ENCODE results near the gene SHB.

SHB gene

DNA sequence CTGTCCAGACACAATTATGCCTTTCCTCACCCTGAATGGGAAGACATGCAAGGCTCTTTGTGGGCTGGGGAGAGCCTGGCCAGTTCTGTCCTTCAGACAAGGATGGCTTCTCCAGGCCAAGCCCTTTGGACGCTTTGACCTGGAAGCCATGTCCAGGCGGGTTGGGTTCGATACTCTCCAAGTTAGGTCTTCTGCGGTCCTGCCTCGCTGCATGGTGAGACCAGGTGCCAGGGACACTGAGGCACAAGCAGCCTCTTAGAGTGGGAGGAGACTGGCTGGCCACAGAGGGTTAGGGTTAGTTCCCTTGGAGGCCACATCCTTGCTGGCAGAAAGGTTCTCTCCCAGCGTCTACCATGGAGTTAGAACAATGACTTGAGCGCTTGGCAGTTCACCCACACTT is 67.6 kb downstream of the SHB start:
- Histone ChIP-seq H2AFZ (ENCODE audit: low read length) (no peak overlapping the region), H3K9me3 (replicated peaks; ENCODE audit: insufficient read depth, low read length) (no peaks in the 10 kb centered on the region), H3K4me1 (ENCODE audit: low read length) (peaks cover 4% of the 10 kb centered on the region), H3K79me2 (ENCODE audit: low read length) (no peaks in the 10 kb centered on the region), H3F3A (ENCODE audit: insufficient read depth, low read length) (no peaks in the 10 kb centered on the region), H3K9ac (ENCODE audit: low read length) (no peak overlapping the region), H3K27ac (ENCODE audit: low read length) (no peak overlapping the region), H3K27me3 (replicated peaks; ENCODE audit: insufficient read depth, low read length) (no peaks in the 10 kb centered on the region), H4K20me1 (ENCODE audit: insufficient read depth, low read length) (no peaks in the 10 kb centered on the region), H3K4me2 (ENCODE audit: low read depth, low read length) (no peak overlapping the region), H3K4me3 (ENCODE audit: low read length) (no peak overlapping the region), H3K9me2 (replicated peaks; ENCODE audit: insufficient read depth, low read length) (no peaks in the 10 kb centered on the region), H3K36me3 (replicated peaks; ENCODE audit: insufficient read depth, low read length) (no peaks in the 10 kb centered on the region)
- no peak for TF ChIP-seq EZH2phosphoT487 (IDR thresholded peaks at IDR 0.05; ENCODE audit: low read length)
- TF ChIP-seq, protein P1, sequence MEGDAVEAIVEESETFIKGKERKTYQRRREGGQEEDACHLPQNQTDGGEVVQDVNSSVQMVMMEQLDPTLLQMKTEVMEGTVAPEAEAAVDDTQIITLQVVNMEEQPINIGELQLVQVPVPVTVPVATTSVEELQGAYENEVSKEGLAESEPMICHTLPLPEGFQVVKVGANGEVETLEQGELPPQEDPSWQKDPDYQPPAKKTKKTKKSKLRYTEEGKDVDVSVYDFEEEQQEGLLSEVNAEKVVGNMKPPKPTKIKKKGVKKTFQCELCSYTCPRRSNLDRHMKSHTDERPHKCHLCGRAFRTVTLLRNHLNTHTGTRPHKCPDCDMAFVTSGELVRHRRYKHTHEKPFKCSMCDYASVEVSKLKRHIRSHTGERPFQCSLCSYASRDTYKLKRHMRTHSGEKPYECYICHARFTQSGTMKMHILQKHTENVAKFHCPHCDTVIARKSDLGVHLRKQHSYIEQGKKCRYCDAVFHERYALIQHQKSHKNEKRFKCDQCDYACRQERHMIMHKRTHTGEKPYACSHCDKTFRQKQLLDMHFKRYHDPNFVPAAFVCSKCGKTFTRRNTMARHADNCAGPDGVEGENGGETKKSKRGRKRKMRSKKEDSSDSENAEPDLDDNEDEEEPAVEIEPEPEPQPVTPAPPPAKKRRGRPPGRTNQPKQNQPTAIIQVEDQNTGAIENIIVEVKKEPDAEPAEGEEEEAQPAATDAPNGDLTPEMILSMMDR (IDR thresholded peaks at IDR 0.05; ENCODE audit: low read length), result no peak
- TF ChIP-seq EZH2 (optimal IDR thresholded peaks at IDR 0.05; ENCODE audit: low read depth, low read length), result no peak
- no peak for DNase-seq

DNA sequence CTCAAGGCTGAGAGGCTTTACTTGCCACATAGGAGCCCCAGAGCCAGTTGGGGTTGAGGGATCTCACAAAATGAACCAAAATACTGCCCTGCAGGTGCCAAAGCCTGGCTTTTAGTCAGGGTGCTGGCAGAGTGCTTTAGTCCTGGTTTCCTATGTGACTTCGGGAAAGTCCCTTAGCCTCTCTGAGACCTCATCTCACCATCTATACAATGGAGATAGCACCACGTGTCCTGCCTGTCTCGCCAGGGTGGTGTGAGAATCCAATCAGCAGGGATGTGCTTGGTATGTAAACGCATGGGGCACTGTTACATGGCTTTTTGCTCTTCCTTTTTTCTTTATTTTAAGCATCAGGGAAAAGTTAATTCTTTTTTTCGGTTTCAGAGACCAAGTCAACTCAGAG is 68.3 kb downstream of the SHB start:
- H2AFZ ChIP-seq (ENCODE audit: low read length), result no peak overlapping the region
- no peaks in the 10 kb centered on the region for H4K20me1 ChIP-seq (ENCODE audit: insufficient read depth, low read length)
- no peak overlapping the region for H3K9ac ChIP-seq (ENCODE audit: low read length)
- H3K36me3 ChIP-seq (replicated peaks; ENCODE audit: insufficient read depth, low read length), result no peaks in the 10 kb centered on the region
- peak; percentile 49 for DNase-seq
- H3K4me2 ChIP-seq (ENCODE audit: low read depth, low read length), result 0 out of 2 replicates have a peak overlapping the region, but pooled peaks have one; percentile 17
- H3K9me2 ChIP-seq (replicated peaks; ENCODE audit: insufficient read depth, low read length), result no peaks in the 10 kb centered on the region
- H3K9me3 ChIP-seq (replicated peaks; ENCODE audit: insufficient read depth, low read length), result no peaks in the 10 kb centered on the region
- H3K4me3 ChIP-seq (ENCODE audit: low read length), result no peak overlapping the region
- no peak overlapping the region for H3K27ac ChIP-seq (ENCODE audit: low read length)
- no peaks in the 10 kb centered on the region for H3F3A ChIP-seq (ENCODE audit: insufficient read depth, low read length)
- H3K79me2 ChIP-seq (ENCODE audit: low read length), result no peaks in the 10 kb centered on the region
- no peaks in the 10 kb centered on the region for H3K27me3 ChIP-seq (replicated peaks; ENCODE audit: insufficient read depth, low read length)
- TF ChIP-seq, protein P1 (IDR thresholded peaks at IDR 0.05; ENCODE audit: low read length), result no peak
- peaks cover 4% of the 10 kb centered on the region for H3K4me1 ChIP-seq (ENCODE audit: low read length)

DNA sequence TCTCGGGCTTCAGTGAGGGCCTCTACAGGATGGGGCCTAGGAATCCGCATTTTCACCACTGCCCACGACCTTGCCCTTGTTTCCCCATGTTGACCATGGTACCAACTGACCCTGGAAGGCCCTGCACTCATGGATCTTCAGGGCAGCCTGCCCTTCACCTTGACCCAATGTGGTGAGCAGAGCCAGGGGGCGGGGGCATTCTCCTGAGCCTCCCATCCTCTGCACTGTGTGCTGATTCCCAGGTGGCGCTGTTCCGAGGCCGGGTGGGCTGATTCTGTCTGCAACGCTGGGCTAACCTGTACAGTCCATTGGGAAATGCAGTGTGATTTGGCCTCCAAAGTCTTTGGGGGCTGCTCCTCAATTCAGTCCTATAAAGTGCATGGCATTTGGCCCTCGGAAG is 68.7 kb downstream of the SHB start:
- Histone ChIP-seq H3K9me2 (replicated peaks; ENCODE audit: insufficient read depth, low read length) (no peaks in the 10 kb centered on the region), H3K36me3 (replicated peaks; ENCODE audit: insufficient read depth, low read length) (no peaks in the 10 kb centered on the region), H3K79me2 (ENCODE audit: low read length) (no peaks in the 10 kb centered on the region), H2AFZ (ENCODE audit: low read length) (no peak overlapping the region), H3K4me2 (ENCODE audit: low read depth, low read length) (0 out of 2 replicates have a peak overlapping the region, but pooled peaks have one; percentile 17), H3K27ac (ENCODE audit: low read length) (no peak overlapping the region), H3K9me3 (replicated peaks; ENCODE audit: insufficient read depth, low read length) (no peaks in the 10 kb centered on the region), H3K9ac (ENCODE audit: low read length) (no peak overlapping the region), H3F3A (ENCODE audit: insufficient read depth, low read length) (no peaks in the 10 kb centered on the region), H3K27me3 (replicated peaks; ENCODE audit: insufficient read depth, low read length) (no peaks in the 10 kb centered on the region), H4K20me1 (ENCODE audit: insufficient read depth, low read length) (no peaks in the 10 kb centered on the region), H3K4me3 (ENCODE audit: low read length) (no peak overlapping the region), H3K4me1 (ENCODE audit: low read length) (peaks cover 4% of the 10 kb centered on the region)
- TF ChIP-seq EZH2 (optimal IDR thresholded peaks at IDR 0.05; ENCODE audit: low read depth, low read length), result no peak
- no peak for TF ChIP-seq EZH2phosphoT487 (IDR thresholded peaks at IDR 0.05; ENCODE audit: low read length)
- DNase-seq, result no peak

DNA sequence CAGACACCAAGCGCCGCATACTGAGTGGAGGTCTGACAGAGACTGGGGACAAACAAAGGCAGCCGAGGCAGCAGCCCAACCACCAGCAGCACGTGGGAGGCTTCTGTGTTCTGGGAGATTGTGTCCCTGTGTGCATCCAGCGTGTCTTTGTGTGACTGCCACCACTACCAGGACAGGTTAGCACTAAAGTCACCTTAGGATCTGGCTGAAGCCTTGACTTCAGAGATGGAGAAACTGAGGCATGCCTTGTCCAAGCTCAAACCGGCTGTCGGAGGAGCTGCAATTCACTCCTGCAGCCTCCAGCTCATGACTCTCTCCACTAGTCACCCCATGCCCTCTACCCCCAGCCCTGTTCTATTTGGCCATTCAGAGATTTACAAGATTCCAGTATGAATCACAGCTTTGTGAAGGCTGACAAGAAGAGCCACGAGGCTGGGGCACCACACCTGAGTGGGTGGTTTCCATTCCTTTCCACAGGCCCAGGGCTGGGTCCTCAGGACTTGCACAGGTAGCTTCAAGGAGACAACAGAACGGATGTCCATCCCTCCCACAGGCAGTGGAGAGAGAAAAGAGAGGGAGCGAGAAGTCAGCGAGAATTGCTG is 69.3 kb downstream of the SHB start:
- Histone ChIP-seq H3F3A (ENCODE audit: insufficient read depth, low read length) (no peaks in the 10 kb centered on the region), H3K4me3 (ENCODE audit: low read length) (no peak overlapping the region), H3K9ac (ENCODE audit: low read length) (no peak overlapping the region), H3K9me2 (replicated peaks; ENCODE audit: insufficient read depth, low read length) (no peaks in the 10 kb centered on the region), H2AFZ (ENCODE audit: low read length) (no peak overlapping the region), H3K27me3 (replicated peaks; ENCODE audit: insufficient read depth, low read length) (no peaks in the 10 kb centered on the region), H4K20me1 (ENCODE audit: insufficient read depth, low read length) (no peaks in the 10 kb centered on the region), H3K4me1 (ENCODE audit: low read length) (peaks cover 4% of the 10 kb centered on the region), H3K4me2 (ENCODE audit: low read depth, low read length) (no peak overlapping the region), H3K27ac (ENCODE audit: low read length) (no peak overlapping the region), H3K36me3 (replicated peaks; ENCODE audit: insufficient read depth, low read length) (no peaks in the 10 kb centered on the region), H3K79me2 (ENCODE audit: low read length) (no peaks in the 10 kb centered on the region), H3K9me3 (replicated peaks; ENCODE audit: insufficient read depth, low read length) (no peaks in the 10 kb centered on the region)
- DNase-seq, result no peak
- TF ChIP-seq EZH2phosphoT487 (IDR thresholded peaks at IDR 0.05; ENCODE audit: low read length), result no peak
- TF ChIP-seq, protein P1 (IDR thresholded peaks at IDR 0.05; ENCODE audit: low read length), result no peak
- TF ChIP-seq EZH2 (optimal IDR thresholded peaks at IDR 0.05; ENCODE audit: low read depth, low read length), result no peak
